ENCODE data around the gene RAPGEF3.

Gene RAPGEF3

GRCh38 chr12:47775100-47775911 is 16.6 kb upstream of the RAPGEF3 start:
- DNase-seq = no peak

GRCh38 chr12:47774663-47775062 is 16.0 kb upstream of the RAPGEF3 start:
- DNase-seq = no peak

- DNase-seq = no peak
Observed at GRCh38 chr12:47773858-47774580, 15.3 kb upstream of the RAPGEF3 start.

- DNase-seq = peak; percentile 69
Observed at GRCh38 chr12:47773062-47773857, 14.6 kb upstream of the RAPGEF3 start, which contains the start of gene SLC48A1. SLC48A1 (plus strand) TSS chr12:47773238; CDS start chr12:47773305, 67 bp downstream.

GRCh38 chr12:47772738-47773061 is 14.0 kb upstream of the RAPGEF3 start:
- no peak for DNase-seq

- no peak for DNase-seq
Observed at GRCh38 chr12:47772094-47772660, 13.5 kb upstream of the RAPGEF3 start.

- no peak for DNase-seq
Observed at GRCh38 chr12:47771304-47771703, 12.6 kb upstream of the RAPGEF3 start.

GRCh38 chr12:47770086-47770726 is 11.5 kb upstream of the RAPGEF3 start:
- no peak for DNase-seq

GRCh38 chr12:47769234-47770085 is 10.8 kb upstream of the RAPGEF3 start:
- DNase-seq = no peak

- DNase-seq = no peak
Observed at GRCh38 chr12:47768323-47768811, 9.7 kb upstream of the RAPGEF3 start.

GRCh38 chr12:47767216-47767724 is 8.6 kb upstream of the RAPGEF3 start:
- DNase-seq = peak; percentile 58

- no peak for DNase-seq
Observed at GRCh38 chr12:47766502-47767215, 8.0 kb upstream of the RAPGEF3 start.

- no peak for DNase-seq
Observed at GRCh38 chr12:47763481-47764346, 5.0 kb upstream of the RAPGEF3 start.

GRCh38 chr12:47762850-47763465 is 4.3 kb upstream of the RAPGEF3 start:
- no peak for DNase-seq

GRCh38 chr12:47758584-47758833 is 171 bp downstream of the RAPGEF3 start:
- DNase-seq = no peak

GRCh38 chr12:47757840-47758583 is 668 bp downstream of the RAPGEF3 start:
- no peak for DNase-seq

GRCh38 chr12:47757364-47757839 is 1.3 kb downstream of the RAPGEF3 start:
- no peak for DNase-seq
